Activated CD4-positive, alpha-beta T cell treated with anti-CD3 and anti-CD28 coated beads for 48 hours (primary cell): ENCODE data around the gene MGAT4A.
"Not testable (repeated sequence)": the region's sequence is repeated elsewhere in the genome, so short reads cannot be mapped to it uniquely, and the experiment has no call there.

Source experiments
- DNase-seq: peaks from one replicate; pipeline ENCODE4 v3.0.0-alpha.2; 2020

MGAT4A gene

GRCh38 chr2:98598781-98599428, 132.0 kb downstream of the MGAT4A start:
- no peak for DNase-seq

DNA sequence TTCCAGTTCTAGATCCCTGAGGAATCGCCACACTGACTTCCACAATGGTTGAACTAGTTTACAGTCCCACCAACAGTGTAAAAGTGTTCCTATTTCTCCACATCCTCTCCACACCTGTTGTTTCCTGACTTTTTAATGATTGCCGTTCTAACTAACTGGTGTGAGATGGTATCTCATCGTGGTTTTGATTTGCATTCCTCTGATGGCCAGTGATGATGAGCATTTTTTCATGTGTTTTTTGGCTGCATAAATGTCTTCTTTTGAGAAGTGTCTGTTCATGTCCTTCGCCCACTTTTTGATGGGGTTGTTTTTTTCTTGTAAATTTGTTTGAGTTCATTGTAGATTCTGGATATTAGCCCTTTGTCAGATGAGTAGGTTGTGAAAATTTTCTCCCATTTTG, 136.3 kb downstream of the MGAT4A start:
- not testable (repeated sequence) for DNase-seq

- DNase-seq: no peak
Measured at GRCh38 chr2:98592565-98592964, 138.4 kb downstream of the MGAT4A start.

DNA sequence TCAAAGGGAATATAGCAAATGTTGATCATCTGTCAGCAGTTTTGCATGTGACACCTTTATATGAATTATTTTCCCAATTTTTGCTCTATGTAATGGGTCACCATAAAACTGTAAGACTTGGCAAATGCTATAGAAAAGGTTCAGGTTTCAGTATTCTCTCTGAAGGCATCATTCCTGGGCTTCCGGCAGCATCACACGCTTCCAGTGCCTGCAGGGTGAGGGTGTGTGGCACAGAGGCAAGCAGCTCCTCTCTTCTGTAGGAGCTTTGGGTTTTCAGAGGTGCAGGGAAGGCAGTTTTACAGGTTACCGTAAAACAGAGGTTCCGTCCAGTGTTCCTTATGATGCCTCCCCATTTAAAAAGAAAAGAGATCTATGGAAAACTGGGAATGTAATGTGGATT, 141.4 kb downstream of the MGAT4A start:
- no peak for DNase-seq

DNA sequence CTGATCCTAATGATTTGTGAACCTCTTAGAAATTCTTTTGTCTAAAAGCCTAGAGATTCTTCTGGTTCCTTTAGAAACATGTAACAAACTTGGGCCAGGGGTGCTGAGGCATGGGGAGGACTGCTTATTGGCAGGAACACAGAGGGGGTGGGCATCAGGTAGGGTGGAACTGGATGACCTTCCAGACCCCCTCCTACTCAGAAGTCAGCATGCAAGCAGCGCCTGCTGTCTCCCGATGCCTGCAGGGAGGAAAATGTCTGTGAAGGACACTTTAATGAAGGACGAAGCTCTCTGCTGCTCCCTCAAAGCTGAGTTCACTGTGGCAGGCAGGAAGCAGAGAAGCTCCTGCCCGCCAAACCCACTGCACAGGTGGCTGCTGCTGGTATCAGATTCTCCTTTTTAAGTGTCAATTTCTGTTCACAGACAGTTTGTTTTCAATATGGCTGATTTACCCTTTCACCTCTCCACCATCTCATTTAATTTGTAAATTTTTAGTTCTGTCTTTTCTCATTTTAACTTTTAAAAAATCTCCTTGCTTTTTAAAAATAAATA, 142.0 kb downstream of the MGAT4A start:
- DNase-seq: no peak

DNA sequence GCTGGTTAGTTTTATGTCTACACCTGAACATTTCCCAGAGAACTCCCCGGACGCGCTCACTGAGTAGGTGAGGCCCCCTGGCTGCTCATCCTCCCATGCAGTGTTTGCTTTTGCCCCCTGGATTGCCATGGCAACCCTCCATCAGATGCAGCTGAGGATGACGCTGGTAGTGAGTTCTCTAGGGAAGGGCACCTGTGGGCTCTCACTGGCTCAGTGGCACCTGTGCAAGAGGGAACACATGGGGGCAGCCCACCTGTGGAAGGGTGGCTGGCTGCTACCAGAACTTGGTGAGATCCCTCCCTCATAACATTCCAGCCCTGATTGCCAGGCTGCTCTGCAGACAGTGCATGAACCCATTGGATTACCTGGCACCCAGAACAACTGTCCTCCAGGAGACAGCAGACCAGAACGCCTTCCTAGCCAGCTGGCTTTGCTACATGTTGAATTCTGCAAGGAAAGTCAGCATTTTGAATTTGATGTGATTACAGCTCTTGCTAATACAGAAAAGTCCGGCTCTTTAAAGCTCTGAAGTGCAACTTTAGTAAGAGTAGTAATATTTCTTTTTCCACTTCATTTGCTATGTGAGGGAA, 144.3 kb downstream of the MGAT4A start:
- DNase-seq: no peak

DNA sequence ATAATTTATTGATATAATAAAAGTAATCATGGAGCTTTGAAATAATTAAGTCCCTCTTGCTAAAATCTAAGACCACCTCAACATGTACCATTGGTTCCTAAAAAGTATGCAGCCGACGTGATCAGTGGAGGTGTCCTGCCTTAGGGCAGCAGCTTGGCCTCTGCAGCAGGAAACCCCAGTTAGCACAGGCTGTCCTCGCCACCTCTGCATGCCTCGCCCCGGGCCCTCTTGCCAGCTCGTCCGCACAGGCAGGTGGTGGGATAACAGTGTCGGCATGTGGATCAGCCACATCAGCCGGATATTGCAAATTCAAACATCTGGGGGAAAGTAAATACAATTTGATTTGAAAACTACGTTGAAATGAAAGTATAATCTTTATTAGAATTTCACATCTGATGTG, 145.5 kb downstream of the MGAT4A start:
- DNase-seq: no peak

DNA sequence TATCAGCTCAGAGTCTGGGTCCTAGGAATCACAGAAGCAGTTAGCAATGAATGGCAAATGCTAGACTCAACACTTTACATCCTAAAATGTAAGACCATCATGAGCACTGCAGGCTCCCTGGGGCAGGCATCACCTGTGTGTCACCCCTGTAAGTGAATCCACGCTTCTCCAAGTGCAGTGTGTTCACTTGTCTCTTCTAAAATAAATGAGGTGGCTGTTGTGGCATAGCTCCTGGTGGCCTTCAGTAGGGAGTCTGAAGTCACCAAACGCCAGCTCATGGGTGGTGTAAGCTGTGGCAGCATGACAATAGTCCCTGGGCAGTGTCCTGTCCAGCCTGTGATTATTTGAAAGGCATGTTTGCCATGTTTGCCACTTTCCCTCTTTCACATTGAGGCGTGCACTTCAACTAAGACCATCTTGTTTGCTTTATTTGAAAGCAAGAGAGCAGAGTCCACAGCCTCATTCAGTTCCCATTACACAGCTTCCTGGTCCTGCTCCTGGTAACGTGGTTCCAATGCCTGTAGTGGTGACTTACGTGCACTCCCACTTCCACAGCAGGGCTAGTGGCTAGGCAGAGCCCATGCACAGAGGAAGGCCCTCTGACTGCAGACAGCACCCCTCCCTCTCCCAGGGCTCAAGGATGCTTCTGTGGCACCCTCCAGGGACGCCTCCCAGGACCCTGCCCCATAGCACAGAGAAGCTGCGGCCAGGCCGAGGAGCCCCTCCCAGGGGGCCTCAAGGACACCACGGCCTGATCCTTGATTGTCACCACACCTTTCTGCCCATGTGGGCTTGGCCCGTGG, 146.9 kb downstream of the MGAT4A start:
- DNase-seq: no peak

- no peak for DNase-seq
Measured at GRCh38 chr2:98583276-98583675, 147.7 kb downstream of the MGAT4A start.

GRCh38 chr2:98582523-98582922, 148.4 kb downstream of the MGAT4A start:
- DNase-seq: no peak

- no peak for DNase-seq
Measured at GRCh38 chr2:98580656-98581284, 150.2 kb downstream of the MGAT4A start.

GRCh38 chr2:98579926-98580325, 151.0 kb downstream of the MGAT4A start:
- no peak for DNase-seq

- no peak for DNase-seq
Measured at GRCh38 chr2:98578231-98578630, 152.7 kb downstream of the MGAT4A start.

DNA sequence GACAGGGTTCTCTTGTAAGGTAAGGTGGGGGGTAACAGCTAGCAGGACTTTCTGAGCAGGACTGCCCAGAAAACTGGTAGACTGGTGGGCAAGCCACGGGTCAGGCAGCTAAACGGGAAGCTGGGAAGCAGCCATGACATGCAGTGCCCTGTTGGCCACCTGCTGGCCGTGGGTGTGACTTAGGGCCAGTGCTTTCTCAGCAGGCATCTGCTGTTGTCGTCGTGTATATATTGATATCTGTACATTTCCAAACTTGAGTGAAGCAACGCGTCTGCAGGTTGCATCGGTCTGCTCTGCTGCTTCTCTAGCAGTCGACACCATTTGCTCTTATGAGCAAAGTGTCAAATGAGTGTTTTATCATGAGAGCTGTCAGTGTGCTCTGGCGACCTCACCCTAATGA, 153.6 kb downstream of the MGAT4A start:
- DNase-seq: no peak

GRCh38 chr2:98576666-98577312, 154.1 kb downstream of the MGAT4A start:
- DNase-seq: no peak

GRCh38 chr2:98573426-98573825, 157.5 kb downstream of the MGAT4A start:
- DNase-seq: no peak

GRCh38 chr2:98572676-98573075, 158.3 kb downstream of the MGAT4A start:
- DNase-seq: no peak

DNA sequence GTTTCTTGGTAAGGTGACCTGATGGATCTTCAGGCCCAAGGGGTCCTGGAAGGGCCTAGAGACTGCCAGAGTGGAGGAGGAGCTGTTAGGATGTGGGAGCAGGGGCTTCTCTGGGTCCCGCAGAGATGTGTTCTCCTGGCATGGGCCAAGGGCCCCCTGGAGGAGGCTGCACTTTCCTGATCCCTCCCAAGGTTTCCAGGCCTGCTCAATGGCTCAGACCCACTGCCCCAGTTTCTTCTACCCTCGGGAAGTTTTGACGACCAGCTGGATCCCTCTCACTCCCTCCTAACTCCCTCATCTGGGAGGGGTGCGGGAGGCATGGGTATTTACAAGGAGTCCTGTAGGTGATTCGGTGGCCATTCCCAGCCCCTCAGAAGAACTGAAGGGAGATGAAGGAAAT, 158.7 kb downstream of the MGAT4A start:
- no peak for DNase-seq

- no peak for DNase-seq
Measured at GRCh38 chr2:98571796-98572195, 159.1 kb downstream of the MGAT4A start.

DNA sequence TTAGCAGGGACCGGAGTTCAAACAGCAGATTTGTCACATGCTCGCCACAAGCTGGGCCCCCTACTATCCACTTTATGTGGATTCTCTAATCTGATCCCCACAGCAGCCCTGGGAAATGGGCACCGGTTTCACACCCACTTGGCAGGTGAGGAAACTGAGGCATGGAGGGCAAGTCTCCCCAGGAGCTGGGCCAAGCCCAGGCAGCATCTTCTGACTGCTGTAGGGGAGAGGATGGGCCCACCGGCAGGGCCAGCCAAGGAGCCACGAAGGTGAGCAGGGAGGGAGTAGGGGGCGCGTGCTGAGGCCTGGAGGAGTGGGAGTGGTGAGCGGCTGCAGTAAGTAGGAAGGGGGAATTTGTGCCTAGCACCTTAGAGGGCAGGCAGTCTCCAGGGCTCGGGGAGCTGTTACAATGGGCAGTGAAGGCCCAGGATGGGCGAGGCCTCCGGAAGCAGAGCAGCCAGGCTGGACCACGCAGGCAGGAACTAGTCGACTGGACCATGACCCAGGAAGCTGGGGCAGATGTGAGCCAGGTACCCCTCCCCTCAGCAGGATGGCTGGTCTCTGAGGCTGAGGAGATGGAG, 159.7 kb downstream of the MGAT4A start:
- DNase-seq: no peak

GRCh38 chr2:98570356-98570755, 160.6 kb downstream of the MGAT4A start:
- no peak for DNase-seq

DNA sequence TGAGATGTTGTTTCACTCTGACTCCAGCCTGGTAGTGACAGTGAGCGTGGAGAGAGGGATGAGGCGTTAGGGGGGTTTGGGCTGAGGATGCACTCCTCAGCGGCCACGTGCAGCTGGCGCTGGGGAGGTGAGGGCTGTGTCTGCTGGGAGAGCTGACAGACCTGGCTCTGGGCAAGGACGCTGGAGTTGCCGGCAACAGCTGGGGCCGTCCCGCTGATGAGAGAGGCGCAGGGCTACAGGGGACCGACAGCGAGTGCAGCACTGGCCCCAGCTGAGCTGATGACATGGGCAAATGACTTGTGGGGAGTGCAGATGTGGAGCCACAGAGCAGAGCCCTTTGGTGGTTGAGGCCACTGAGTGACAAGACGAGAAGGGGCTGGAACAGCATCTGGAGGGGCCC, 161.0 kb downstream of the MGAT4A start:
- no peak for DNase-seq
